Measurements from ENCODE around the gene FOXRED2. TPM values are rescaled to one million over a fixed set of nuclear protein-coding genes. Genes with fewer than 3 reads are reported as not detected.

Gene FOXRED2
- 10 to 100 TPM in 1 of 4 donors, 1 to 10 TPM in 3; 2.8 to 16.5 (median 4.1) TPM for total RNA-seq

DNA sequence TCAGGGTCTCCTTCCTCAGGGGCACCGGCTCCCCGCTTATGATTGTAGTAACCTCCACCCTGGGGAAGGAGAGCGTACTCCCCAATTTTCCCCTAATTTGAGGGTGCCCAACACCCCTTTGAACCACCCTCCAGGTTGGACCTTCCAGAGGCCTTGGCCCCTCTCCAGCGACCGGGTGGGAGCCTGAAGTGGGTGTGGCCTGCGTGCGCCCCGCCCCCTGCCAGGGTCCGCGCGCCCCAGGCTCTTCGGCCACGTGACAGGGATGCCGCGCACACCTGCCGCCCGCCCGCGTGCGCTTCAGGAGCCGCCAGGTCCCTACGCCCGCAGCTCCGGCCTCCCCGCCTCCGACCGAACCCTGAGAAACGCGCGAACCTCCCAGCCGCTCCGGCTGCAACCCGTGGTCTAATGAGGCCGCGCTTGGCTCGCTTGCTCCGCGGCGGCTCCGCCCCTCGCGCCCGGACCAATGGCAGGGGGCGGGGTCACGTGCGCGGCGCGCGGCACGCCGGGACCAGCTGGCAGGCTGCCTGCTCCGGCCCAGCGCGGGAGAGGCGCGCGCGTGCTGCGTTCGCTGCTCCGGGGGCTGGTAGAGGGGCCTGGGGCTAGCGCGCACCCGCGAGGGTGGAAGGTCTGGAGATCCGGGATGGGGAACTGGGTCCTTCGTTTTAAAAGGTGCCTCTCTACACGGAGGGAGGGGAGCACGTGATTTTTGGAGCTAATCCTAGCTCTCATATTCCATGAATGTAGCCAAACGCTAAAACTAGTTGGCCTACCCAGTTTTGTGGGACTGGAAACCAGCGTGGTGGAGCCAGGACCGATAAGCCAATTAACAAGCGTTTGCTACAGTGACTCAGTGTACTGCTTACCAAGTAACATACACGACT, at the start of gene FOXRED2:
Gene FOXRED2 (minus strand): TSS at position 404 of the 881 bp plus-strand sequence. CDS start 618 bp downstream, outside the sequence.
- H3K4me3 ChIP-seq, result peak within 1 kb of the TSS; percentile 44 to 73 (median 58)
- peaks cover 0 to 14% (median 0%) of the 10 kb centered on the region in 3 donors for H3K36me3 ChIP-seq
- TF ChIP-seq POLR2A (IDR thresholded peaks at IDR 0.05), result peak; percentile 49 to 67
- TF ChIP-seq, protein P1, sequence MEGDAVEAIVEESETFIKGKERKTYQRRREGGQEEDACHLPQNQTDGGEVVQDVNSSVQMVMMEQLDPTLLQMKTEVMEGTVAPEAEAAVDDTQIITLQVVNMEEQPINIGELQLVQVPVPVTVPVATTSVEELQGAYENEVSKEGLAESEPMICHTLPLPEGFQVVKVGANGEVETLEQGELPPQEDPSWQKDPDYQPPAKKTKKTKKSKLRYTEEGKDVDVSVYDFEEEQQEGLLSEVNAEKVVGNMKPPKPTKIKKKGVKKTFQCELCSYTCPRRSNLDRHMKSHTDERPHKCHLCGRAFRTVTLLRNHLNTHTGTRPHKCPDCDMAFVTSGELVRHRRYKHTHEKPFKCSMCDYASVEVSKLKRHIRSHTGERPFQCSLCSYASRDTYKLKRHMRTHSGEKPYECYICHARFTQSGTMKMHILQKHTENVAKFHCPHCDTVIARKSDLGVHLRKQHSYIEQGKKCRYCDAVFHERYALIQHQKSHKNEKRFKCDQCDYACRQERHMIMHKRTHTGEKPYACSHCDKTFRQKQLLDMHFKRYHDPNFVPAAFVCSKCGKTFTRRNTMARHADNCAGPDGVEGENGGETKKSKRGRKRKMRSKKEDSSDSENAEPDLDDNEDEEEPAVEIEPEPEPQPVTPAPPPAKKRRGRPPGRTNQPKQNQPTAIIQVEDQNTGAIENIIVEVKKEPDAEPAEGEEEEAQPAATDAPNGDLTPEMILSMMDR (IDR thresholded peaks at IDR 0.05), result no peak
- H3K4me1 ChIP-seq, result peaks cover 0 to 16% (median 3%) of the 10 kb centered on the region in 4 donors
- H3K27ac ChIP-seq, result peak within 1 kb of the TSS; percentile 56 to 86 (median 75)
- H3K9me3 ChIP-seq, result no peaks in the 10 kb centered on the region
- peak; percentile 88 to 95 (median 93) for DNase-seq
- H3K27me3 ChIP-seq, result no peaks in the 10 kb centered on the region

DNA sequence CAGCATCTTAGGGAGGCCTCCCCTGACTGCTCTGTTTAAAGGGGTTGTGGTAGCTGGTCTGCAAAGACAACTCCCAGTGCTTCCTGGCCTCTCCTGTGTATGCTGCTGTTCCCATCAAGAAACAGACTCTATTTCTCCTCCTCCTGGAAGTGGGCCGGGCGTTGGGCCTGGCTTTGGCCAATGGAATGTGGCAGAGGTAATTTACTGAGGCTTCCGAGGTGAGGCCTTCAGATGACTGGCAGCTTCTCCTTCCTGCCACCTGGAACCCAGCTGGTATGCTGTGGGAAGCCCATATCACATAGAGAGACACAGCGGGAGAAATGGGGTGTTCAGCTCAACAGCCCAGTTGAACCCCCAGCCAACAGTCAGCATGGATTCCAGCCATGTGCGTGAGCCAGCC, 47.3 kb upstream of the FOXRED2 start:
- Histone ChIP-seq H3K27ac (no peak overlapping the region), H3K4me1 (no peaks in the 10 kb centered on the region), H3K4me3 (no peak overlapping the region), H3K9me3 (no peaks in the 10 kb centered on the region), H3K36me3 (no peaks in the 10 kb centered on the region), H3K27me3 (no peaks in the 10 kb centered on the region)
- no peak for DNase-seq
- TF ChIP-seq POLR2A (IDR thresholded peaks at IDR 0.05), result no peak
- TF ChIP-seq, protein P1 (IDR thresholded peaks at IDR 0.05), result no peak

DNA sequence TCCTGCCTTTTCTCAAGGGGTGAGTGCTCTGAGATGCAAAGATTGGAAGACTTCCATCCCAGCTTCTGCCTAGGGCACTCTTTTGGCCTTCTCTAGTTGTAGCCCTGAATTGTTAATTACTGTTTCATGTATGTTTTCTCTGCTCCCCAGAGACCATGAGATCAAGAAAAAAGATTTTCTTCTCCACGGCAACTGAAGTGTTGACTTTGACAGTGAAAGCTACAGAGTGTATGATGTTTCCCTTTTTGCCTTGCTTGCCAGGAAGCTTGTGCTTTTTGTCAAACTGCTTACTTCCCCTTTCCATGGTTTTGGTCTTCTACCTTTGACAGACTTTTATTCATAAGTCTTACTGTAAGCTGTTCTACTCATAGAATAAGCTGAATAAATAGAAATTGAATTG, 45.4 kb upstream of the FOXRED2 start:
- Histone ChIP-seq H3K27me3 (no peaks in the 10 kb centered on the region), H3K4me1 (no peaks in the 10 kb centered on the region), H3K4me3 (no peak overlapping the region), H3K27ac (no peak overlapping the region), H3K9me3 (no peaks in the 10 kb centered on the region), H3K36me3 (no peaks in the 10 kb centered on the region)
- TF ChIP-seq POLR2A (IDR thresholded peaks at IDR 0.05), result no peak
- TF ChIP-seq, protein P1 (IDR thresholded peaks at IDR 0.05), result no peak
- no peak for DNase-seq

DNA sequence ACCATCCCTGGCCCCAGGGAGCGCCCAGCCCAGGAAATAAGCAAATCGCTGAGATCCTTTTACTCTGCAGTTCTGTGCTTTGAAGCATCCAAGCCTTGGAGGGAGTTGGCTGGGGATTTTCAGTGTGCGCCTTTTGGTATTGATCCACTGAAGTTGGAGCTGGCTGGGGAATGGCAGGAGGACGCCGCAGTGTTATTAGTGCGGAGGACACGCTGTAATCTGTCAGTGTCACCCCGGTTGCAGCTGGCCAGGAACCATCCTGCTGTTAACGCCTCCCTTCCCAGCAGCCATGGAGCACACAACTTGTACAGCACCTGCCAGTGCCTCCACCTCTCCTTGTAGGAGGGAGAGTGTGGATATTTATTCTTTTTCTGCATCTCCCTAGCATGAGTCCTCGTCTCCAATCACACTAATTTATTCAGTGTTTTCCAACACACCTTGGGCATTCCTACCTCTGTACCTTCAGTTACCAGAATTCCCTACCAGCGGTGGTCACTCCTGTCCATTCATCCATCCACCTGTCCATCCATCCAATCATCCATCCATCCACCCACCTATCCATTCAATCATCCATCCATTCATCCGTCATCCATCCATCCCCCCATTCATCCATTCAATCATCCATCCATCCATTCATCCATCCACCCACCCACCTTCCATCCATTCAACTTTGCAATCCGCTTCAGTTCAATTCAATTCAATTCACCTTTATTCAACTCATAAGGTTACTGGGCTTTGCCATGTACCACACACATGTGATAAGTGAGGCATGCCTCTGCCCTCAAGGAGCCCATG, 44.1 kb upstream of the FOXRED2 start:
- Histone ChIP-seq H3K9me3 (no peaks in the 10 kb centered on the region), H3K4me3 (no peak overlapping the region), H3K27ac (no peak overlapping the region), H3K36me3 (no peaks in the 10 kb centered on the region), H3K4me1 (no peaks in the 10 kb centered on the region), H3K27me3 (no peaks in the 10 kb centered on the region)
- TF ChIP-seq, protein P1 (IDR thresholded peaks at IDR 0.05), result no peak
- no peak for TF ChIP-seq POLR2A (IDR thresholded peaks at IDR 0.05)
- DNase-seq, result no peak

DNA sequence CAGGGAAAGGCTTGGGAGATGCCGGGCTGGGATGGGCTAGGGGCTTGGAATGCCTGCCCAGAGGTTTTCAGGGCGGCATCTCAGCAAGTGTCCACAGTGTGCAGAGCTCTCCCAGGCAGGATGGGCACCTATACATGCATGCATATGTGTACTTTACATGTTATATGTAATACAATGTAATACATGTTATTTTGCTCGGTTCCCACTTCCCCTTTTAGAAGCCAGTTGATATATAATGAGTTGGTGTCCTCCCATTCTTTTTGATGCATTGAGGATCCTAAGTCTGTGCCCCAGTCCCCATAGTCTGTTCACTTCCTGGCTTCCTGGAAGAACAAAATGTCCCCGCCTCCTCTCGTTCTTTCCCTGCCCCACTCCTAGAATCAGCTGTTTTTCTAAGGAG, 42.2 kb upstream of the FOXRED2 start:
- no peak for DNase-seq
- no peak overlapping the region for H3K27ac ChIP-seq
- H3K4me1 ChIP-seq, result no peaks in the 10 kb centered on the region
- H3K4me3 ChIP-seq, result no peak overlapping the region
- H3K27me3 ChIP-seq, result no peaks in the 10 kb centered on the region
- H3K36me3 ChIP-seq, result no peaks in the 10 kb centered on the region
- no peaks in the 10 kb centered on the region for H3K9me3 ChIP-seq
- TF ChIP-seq POLR2A (IDR thresholded peaks at IDR 0.05), result no peak
- TF ChIP-seq, protein P1 (IDR thresholded peaks at IDR 0.05), result no peak

All from Peyer's patch (tissue), 4 donors.